ENCODE measurements around the gene SLC22A4.

The SLC22A4 gene

GRCh38 chr5:132315529-132316067, 21.4 kb downstream of the SLC22A4 start:
- no CpG with 5 or more reads among the region's 5 CpGs for WGBS (ENCODE audit: extremely low coverage, insufficient coverage, insufficient read length)
- Histone ChIP-seq H2BK120ac (ENCODE audit: insufficient read depth, low read length, poor library complexity) (no peak overlapping the region), H2AK5ac (ENCODE audit: low read length) (no peak overlapping the region), H3K4me2 (ENCODE audit: low read length) (no peak overlapping the region), H2BK5ac (ENCODE audit: low read depth, low read length, poor library complexity) (no peak overlapping the region), H3K4me3 (ENCODE audit: low read depth, low read length) (no peak overlapping the region), H3K36me3 (ENCODE audit: control insufficient read depth in 1 of 2, insufficient read depth in 2 of 2, low read length in 2 of 2) (no peaks in the 10 kb centered on the region), H3K23ac (ENCODE audit: low read length) (no peak overlapping the region), H3K18ac (ENCODE audit: low read length) (no peak overlapping the region), H2AFZ (ENCODE audit: insufficient read depth, low read length, poor library complexity) (no peak overlapping the region), H3K14ac (ENCODE audit: low read length) (no peak overlapping the region), H2BK12ac (ENCODE audit: low read length) (no peak overlapping the region), H3K9ac (ENCODE audit: low read length) (no peak overlapping the region), H3K79me1 (ENCODE audit: low read length) (no peaks in the 10 kb centered on the region), H4K12ac (ENCODE audit: low read depth, low read length) (no peak overlapping the region), H4K8ac (ENCODE audit: low read depth, low read length) (no peak overlapping the region), H3K4me1 (ENCODE audit: control insufficient read depth in 1 of 2, insufficient read depth in 2 of 2, low read length in 2 of 2) (no peaks in the 10 kb centered on the region), H3K9me3 (ENCODE audit: insufficient read depth, low read depth, low read length) (no peaks in the 10 kb centered on the region), H3K27ac (ENCODE audit: low read depth, low read length) (no peak overlapping the region), H4K91ac (ENCODE audit: low read depth, low read length) (no peak overlapping the region), H3K4ac (ENCODE audit: low read depth, low read length) (no peak overlapping the region), H3K27me3 (ENCODE audit: insufficient read depth, low read length) (no peaks in the 10 kb centered on the region), H3K79me2 (ENCODE audit: control insufficient read depth, insufficient read depth, low read length, poor library complexity) (no peaks in the 10 kb centered on the region)
- DNase-seq, result no peak

- no peak overlapping the region for H3K14ac ChIP-seq (ENCODE audit: low read length)
- no peaks in the 10 kb centered on the region for H3K79me1 ChIP-seq (ENCODE audit: low read length)
- H3K23ac ChIP-seq (ENCODE audit: low read length), result no peak overlapping the region
- no peak for DNase-seq
- no CpG with 5 or more reads among the region's 1 CpG for WGBS (ENCODE audit: extremely low coverage, insufficient coverage, insufficient read length)
- no peak overlapping the region for H3K4me2 ChIP-seq (ENCODE audit: low read length)
- H3K9me3 ChIP-seq (ENCODE audit: insufficient read depth, low read depth, low read length), result no peaks in the 10 kb centered on the region
- H3K79me2 ChIP-seq (ENCODE audit: control insufficient read depth, insufficient read depth, low read length, poor library complexity), result no peaks in the 10 kb centered on the region
- H3K4me1 ChIP-seq (ENCODE audit: control insufficient read depth in 1 of 2, insufficient read depth in 2 of 2, low read length in 2 of 2), result peaks cover 4 to 9% of the 10 kb centered on the region in 2 experiments
- H2AK5ac ChIP-seq (ENCODE audit: low read length), result no peak overlapping the region
- no peak overlapping the region for H4K8ac ChIP-seq (ENCODE audit: low read depth, low read length)
- no peak overlapping the region for H2AFZ ChIP-seq (ENCODE audit: insufficient read depth, low read length, poor library complexity)
- H2BK12ac ChIP-seq (ENCODE audit: low read length), result no peak overlapping the region
- H3K18ac ChIP-seq (ENCODE audit: low read length), result no peak overlapping the region
- no peak overlapping the region for H2BK120ac ChIP-seq (ENCODE audit: insufficient read depth, low read length, poor library complexity)
- no peak overlapping the region for H2BK5ac ChIP-seq (ENCODE audit: low read depth, low read length, poor library complexity)
- no peak overlapping the region for H3K4me3 ChIP-seq (ENCODE audit: low read depth, low read length)
- no peak overlapping the region for H4K91ac ChIP-seq (ENCODE audit: low read depth, low read length)
- H3K27ac ChIP-seq (ENCODE audit: low read depth, low read length), result no peak overlapping the region
- no peaks in the 10 kb centered on the region for H3K27me3 ChIP-seq (ENCODE audit: insufficient read depth, low read length)
- H3K4ac ChIP-seq (ENCODE audit: low read depth, low read length), result no peak overlapping the region
- H3K36me3 ChIP-seq (ENCODE audit: control insufficient read depth in 1 of 2, insufficient read depth in 2 of 2, low read length in 2 of 2), result no peaks in the 10 kb centered on the region
- H3K9ac ChIP-seq (ENCODE audit: low read length), result no peak overlapping the region
- H4K12ac ChIP-seq (ENCODE audit: low read depth, low read length), result no peak overlapping the region
Observed at GRCh38 chr5:132319975-132320374, 25.8 kb downstream of the SLC22A4 start.

- no CpG with 5 or more reads among the region's 3 CpGs for WGBS (ENCODE audit: extremely low coverage, insufficient coverage, insufficient read length)
- no peaks in the 10 kb centered on the region for H3K9me3 ChIP-seq (ENCODE audit: insufficient read depth, low read depth, low read length)
- H3K4me1 ChIP-seq (ENCODE audit: control insufficient read depth in 1 of 2, insufficient read depth in 2 of 2, low read length in 2 of 2), result peaks cover 4 to 9% of the 10 kb centered on the region in 2 experiments
- no peak overlapping the region for H2BK120ac ChIP-seq (ENCODE audit: insufficient read depth, low read length, poor library complexity)
- no peak overlapping the region for H3K23ac ChIP-seq (ENCODE audit: low read length)
- H3K14ac ChIP-seq (ENCODE audit: low read length), result no peak overlapping the region
- H3K27me3 ChIP-seq (ENCODE audit: insufficient read depth, low read length), result no peaks in the 10 kb centered on the region
- H3K79me2 ChIP-seq (ENCODE audit: control insufficient read depth, insufficient read depth, low read length, poor library complexity), result no peaks in the 10 kb centered on the region
- no peak overlapping the region for H2BK12ac ChIP-seq (ENCODE audit: low read length)
- H3K27ac ChIP-seq (ENCODE audit: low read depth, low read length), result no peak overlapping the region
- no peak overlapping the region for H4K12ac ChIP-seq (ENCODE audit: low read depth, low read length)
- H3K36me3 ChIP-seq (ENCODE audit: control insufficient read depth in 1 of 2, insufficient read depth in 2 of 2, low read length in 2 of 2), result no peaks in the 10 kb centered on the region
- no peaks in the 10 kb centered on the region for H3K79me1 ChIP-seq (ENCODE audit: low read length)
- no peak overlapping the region for H3K4ac ChIP-seq (ENCODE audit: low read depth, low read length)
- no peak for DNase-seq
- no peak overlapping the region for H3K4me3 ChIP-seq (ENCODE audit: low read depth, low read length)
- no peak overlapping the region for H3K9ac ChIP-seq (ENCODE audit: low read length)
- no peak overlapping the region for H2AFZ ChIP-seq (ENCODE audit: insufficient read depth, low read length, poor library complexity)
- H2AK5ac ChIP-seq (ENCODE audit: low read length), result no peak overlapping the region
- H4K91ac ChIP-seq (ENCODE audit: low read depth, low read length), result no peak overlapping the region
- H4K8ac ChIP-seq (ENCODE audit: low read depth, low read length), result no peak overlapping the region
- no peak overlapping the region for H3K4me2 ChIP-seq (ENCODE audit: low read length)
- no peak overlapping the region for H3K18ac ChIP-seq (ENCODE audit: low read length)
- H2BK5ac ChIP-seq (ENCODE audit: low read depth, low read length, poor library complexity), result no peak overlapping the region
Observed at GRCh38 chr5:132321109-132321721, 27.0 kb downstream of the SLC22A4 start.

GRCh38 chr5:132322266-132322665, 28.1 kb downstream of the SLC22A4 start:
- Histone ChIP-seq H3K27me3 (ENCODE audit: insufficient read depth, low read length) (no peaks in the 10 kb centered on the region), H3K4me2 (ENCODE audit: low read length) (peak overlapping the region; percentile 44), H3K79me2 (ENCODE audit: control insufficient read depth, insufficient read depth, low read length, poor library complexity) (no peaks in the 10 kb centered on the region), H3K27ac (ENCODE audit: low read depth, low read length) (no peak overlapping the region), H4K8ac (ENCODE audit: low read depth, low read length) (no peak overlapping the region), H3K14ac (ENCODE audit: low read length) (no peak overlapping the region), H3K18ac (ENCODE audit: low read length) (no peak overlapping the region), H2BK5ac (ENCODE audit: low read depth, low read length, poor library complexity) (no peak overlapping the region), H2BK12ac (ENCODE audit: low read length) (no peak overlapping the region), H3K4me1 (ENCODE audit: control insufficient read depth in 1 of 2, insufficient read depth in 2 of 2, low read length in 2 of 2) (peaks cover 4 to 9% of the 10 kb centered on the region in 2 experiments), H3K79me1 (ENCODE audit: low read length) (no peaks in the 10 kb centered on the region), H3K9me3 (ENCODE audit: insufficient read depth, low read depth, low read length) (no peaks in the 10 kb centered on the region), H2AK5ac (ENCODE audit: low read length) (no peak overlapping the region), H4K91ac (ENCODE audit: low read depth, low read length) (no peak overlapping the region), H4K12ac (ENCODE audit: low read depth, low read length) (no peak overlapping the region), H3K36me3 (ENCODE audit: control insufficient read depth in 1 of 2, insufficient read depth in 2 of 2, low read length in 2 of 2) (no peaks in the 10 kb centered on the region), H2AFZ (ENCODE audit: insufficient read depth, low read length, poor library complexity) (no peak overlapping the region), H3K23ac (ENCODE audit: low read length) (no peak overlapping the region), H3K4ac (ENCODE audit: low read depth, low read length) (no peak overlapping the region), H3K4me3 (ENCODE audit: low read depth, low read length) (no peak overlapping the region), H3K9ac (ENCODE audit: low read length) (no peak overlapping the region), H2BK120ac (ENCODE audit: insufficient read depth, low read length, poor library complexity) (no peak overlapping the region)
- DNase-seq, result peak; percentile 86 to 90
- no CpG with 5 or more reads among the region's 11 CpGs for WGBS (ENCODE audit: extremely low coverage, insufficient coverage, insufficient read length)
